ENCODE measurements around the gene PITPNB.

Gene PITPNB

GRCh38 chr22:27823221-27823620 lies 95.8 kb downstream of the PITPNB start:
- in situ Hi-C loops (cut with HindIII; ENCODE audit: low pct_ligation_motif_present, low sequenced_read_pairs) = no loop called here

GRCh38 chr22:27820896-27821866 lies 97.9 kb downstream of the PITPNB start:
- no peak overlapping the region for H3K27ac ChIP-seq
- H3K36me3 ChIP-seq (replicated peaks) = no peaks in the 10 kb centered on the region
- H3K4me3 ChIP-seq (ENCODE audit: low read depth, low read length) = no peak overlapping the region
- H3K27me3 ChIP-seq (replicated peaks) = no peaks in the 10 kb centered on the region
- in situ Hi-C loops (cut with HindIII; ENCODE audit: low pct_ligation_motif_present, low sequenced_read_pairs) = no loop called here
- TF ChIP-seq CTCF (IDR thresholded peaks at IDR 0.05; ENCODE audit: low read depth, low read length, missing control alignments) = no peak
- DNase-seq = no peak

More at GRCh38 chr22:27823221-27823620, 95.8 kb downstream of the PITPNB start:
- no peaks in the 10 kb centered on the region for H3K36me3 ChIP-seq (replicated peaks)
- DNase-seq = no peak
- no peak overlapping the region for H3K4me3 ChIP-seq (ENCODE audit: low read depth, low read length)
- no peak for TF ChIP-seq CTCF (IDR thresholded peaks at IDR 0.05; ENCODE audit: low read depth, low read length, missing control alignments)
- no peaks in the 10 kb centered on the region for H3K27me3 ChIP-seq (replicated peaks)
- no peak overlapping the region for H3K27ac ChIP-seq

GRCh38 chr22:27816552-27816951 lies 102.5 kb downstream of the PITPNB start:
- in situ Hi-C loops (cut with HindIII; ENCODE audit: low pct_ligation_motif_present, low sequenced_read_pairs) = no loop called here

GRCh38 chr22:27815826-27816530 lies 103.1 kb downstream of the PITPNB start:
- in situ Hi-C loops (cut with HindIII; ENCODE audit: low pct_ligation_motif_present, low sequenced_read_pairs) = no loop called here
- DNase-seq = no peak
- Histone ChIP-seq H3K27me3 (replicated peaks) (no peaks in the 10 kb centered on the region), H3K36me3 (replicated peaks) (no peaks in the 10 kb centered on the region), H3K27ac (no peak overlapping the region), H3K4me3 (ENCODE audit: low read depth, low read length) (no peak overlapping the region)
- TF ChIP-seq CTCF (IDR thresholded peaks at IDR 0.05; ENCODE audit: low read depth, low read length, missing control alignments) = no peak

More at GRCh38 chr22:27816552-27816951, 102.5 kb downstream of the PITPNB start:
- Histone ChIP-seq H3K4me3 (ENCODE audit: low read depth, low read length) (no peak overlapping the region), H3K27me3 (replicated peaks) (no peaks in the 10 kb centered on the region), H3K27ac (no peak overlapping the region), H3K36me3 (replicated peaks) (no peaks in the 10 kb centered on the region)
- DNase-seq = no peak
- TF ChIP-seq CTCF (IDR thresholded peaks at IDR 0.05; ENCODE audit: low read depth, low read length, missing control alignments) = no peak

- no peak for TF ChIP-seq CTCF (IDR thresholded peaks at IDR 0.05; ENCODE audit: low read depth, low read length, missing control alignments)
- Histone ChIP-seq H3K27me3 (replicated peaks) (no peaks in the 10 kb centered on the region), H3K36me3 (replicated peaks) (no peaks in the 10 kb centered on the region), H3K27ac (no peak overlapping the region), H3K4me3 (ENCODE audit: low read depth, low read length) (no peak overlapping the region)
- in situ Hi-C loops (cut with HindIII; ENCODE audit: low pct_ligation_motif_present, low sequenced_read_pairs) = no loop called here
- DNase-seq = no peak
Observed at GRCh38 chr22:27814993-27815392, 104.1 kb downstream of the PITPNB start.

All from brain microvascular endothelial cell (primary cell).